HepG2 (cell line): ENCODE results near the gene TNFRSF11A. TPM values are rescaled to one million over a fixed set of nuclear protein-coding genes. Genes with fewer than 3 reads are reported as not detected.

Experiments used
- ATAC-seq: fragments of 200-7000 bp; cut with Tn5 transposase; 3 replicates; pipeline ENCODE4 v1.9.1; 2020; ENCODE audit warnings: mild to moderate bottlenecking, moderate library complexity
- BruUV-seq: library from RNA; stranded (reverse); fragments of 400-500 nt; replicated peaks from 2 replicates; lab custom pipeline; 2021; lab: Mats Ljungman, UMichigan
- CTCF ChIA-PET: fragments of 300-600 bp; formaldehyde crosslinking; extraction: SDS; loops from one replicate; lab custom pipeline; 2021; ENCODE audit warnings: low total read pairs, inconsistent platforms, low intra/inter-chr PET ratio; lab: Yijun Ruan, JAX
- POLR2A ChIA-PET: fragments of 350-600 bp; sonication (Branson Sonifier 250); formaldehyde crosslinking; loops from one replicate; lab custom pipeline; 2020; ENCODE audit warnings: antibody characterized with exemption, inconsistent platforms; lab: Yijun Ruan, JAX
- DNase-seq: peaks from one replicate; pipeline ENCODE4 v3.0.0-alpha.2; 2015; ENCODE audit warnings: low spot score
- FAIRE-seq: peaks from 3 replicates; lab custom pipeline; 2011; peaks lifted over from hg19 to GRCh38; lab: Jason Lieb, UNC
- H2AFZ ChIP-seq: one replicate; pipeline ENCODE4 v1.6.1; 2011; ENCODE audit warnings: low read length, inconsistent platforms
- H3K27ac ChIP-seq: fragments of 300-600 bp; 3 replicates; pipeline ENCODE4 v1.8.0; 2011; ENCODE audit warnings: mixed run types, mild to moderate bottlenecking, mixed read lengths, low read length, inconsistent platforms; ENCODE audit not compliant: insufficient read depth; ENCODE audit errors: extremely low read length
- H3K27me3 ChIP-seq, 2 experiments: fragments of 200-600 bp in 1 of 2; 2 replicates in 1 of 2; 3 replicates in 1 of 2; pipeline versions ENCODE4 v1.6.0 to v1.8.0; 2011; ENCODE audit warnings: low read length in 2 of 2, mild to moderate bottlenecking in 2 of 2, moderate library complexity in 2 of 2, inconsistent platforms in 1 of 2; ENCODE audit not compliant: insufficient read depth in 2 of 2, control insufficient read depth in 1 of 2
- H3K36me3 ChIP-seq, 2 experiments: fragments of 200-600 bp in 1 of 2; replicated peaks in 1 of 2; 2 replicates in 1 of 2; 3 replicates in 1 of 2; pipeline versions ENCODE4 v1.5.1 to v1.8.0; 2011; ENCODE audit warnings: low read length in 2 of 2, inconsistent platforms in 1 of 2; ENCODE audit not compliant: insufficient read depth in 2 of 2, control insufficient read depth in 1 of 2
- H3K4me1 ChIP-seq: 2 replicates; pipeline ENCODE4 v1.5.1; 2012; ENCODE audit warnings: low read length, inconsistent platforms; ENCODE audit not compliant: insufficient read depth
- H3K4me2 ChIP-seq: 2 replicates; pipeline ENCODE4 v1.6.0; 2011; ENCODE audit warnings: low read depth, low read length, inconsistent platforms
- H3K4me3 ChIP-seq, 3 experiments: fragments of 200-600 bp in 1 of 3; sonication (generic), shearing (Covaris generic) in 1 of 3; replicated peaks in 1 of 3; 2 replicates each; pipeline ENCODE4 v1.5.1; 2011 to 2016; ENCODE audit warnings: low read length in 3 of 3, inconsistent platforms in 2 of 3, low read depth in 2 of 3, mild to moderate bottlenecking in 2 of 3, control low read depth in 1 of 3, mixed read lengths in 1 of 3; ENCODE audit not compliant: insufficient read depth in 1 of 3
- H3K79me2 ChIP-seq: one replicate; pipeline ENCODE4 v1.6.1; 2011; ENCODE audit warnings: low read length, inconsistent platforms; ENCODE audit not compliant: insufficient read depth
- H3K9ac ChIP-seq: 2 replicates; pipeline ENCODE4 v1.6.0; 2011; ENCODE audit warnings: mild to moderate bottlenecking, low read depth, low read length, inconsistent platforms; ENCODE audit not compliant: insufficient read depth
- H3K9me3 ChIP-seq: 2 replicates; pipeline ENCODE4 v1.5.1; 2012; ENCODE audit warnings: mild to moderate bottlenecking, low read length
- H4K20me1 ChIP-seq: 2 replicates; pipeline ENCODE4 v1.6.0; 2011; ENCODE audit warnings: inconsistent platforms, mild to moderate bottlenecking, low read length, moderate library complexity; ENCODE audit not compliant: insufficient read depth
- ATM ChIP-seq: fragments of 450-650 bp; IDR thresholded peaks from 2 replicates; pipeline ENCODE4 v1.7.1; 2017; ENCODE audit warnings: mild to moderate bottlenecking, borderline replicate concordance
- DPF2 ChIP-seq: sonication (generic); formaldehyde crosslinking; IDR thresholded peaks from 2 replicates; pipeline ENCODE4 v1.4.0; 2020; ENCODE audit warnings: mild to moderate bottlenecking, low read depth, missing genetic modification reagents, borderline replicate concordance
- FLYWCH1 ChIP-seq: sonication (generic); formaldehyde crosslinking; IDR thresholded peaks from 2 replicates; pipeline ENCODE4 v1.8.1; 2023; ENCODE audit warnings: mild to moderate bottlenecking, missing genetic modification reagents
- MBD4 ChIP-seq: IDR thresholded peaks from 2 replicates; pipeline ENCODE4 v1.6.1; 2012; ENCODE audit warnings: low read length, inconsistent platforms, borderline replicate concordance
- RFX1 ChIP-seq: fragments of 450-650 bp; IDR thresholded peaks from 2 replicates; pipeline ENCODE4 v1.6.1; 2017
- TAF1 ChIP-seq: sonication (generic); formaldehyde crosslinking; IDR thresholded peaks from 2 replicates; pipeline ENCODE4 v1.4.0; 2020; ENCODE audit warnings: missing genetic modification reagents
- ZMYM4 ChIP-seq: sonication (generic); formaldehyde crosslinking; IDR thresholded peaks from 2 replicates; pipeline ENCODE4 v1.8.1; 2023; ENCODE audit warnings: mild to moderate bottlenecking, missing genetic modification reagents
- ZNF550 ChIP-seq: sonication (generic); formaldehyde crosslinking; IDR thresholded peaks from 2 replicates; pipeline ENCODE4 v1.4.0; 2020; ENCODE audit warnings: mild to moderate bottlenecking, missing genetic modification reagents, borderline replicate concordance
- ZNF75D ChIP-seq: sonication (generic); formaldehyde crosslinking; IDR thresholded peaks from 2 replicates; pipeline ENCODE4 v1.8.1; 2023; ENCODE audit warnings: missing genetic modification reagents, mild to moderate bottlenecking, borderline replicate concordance
- ZNF792 ChIP-seq: IDR thresholded peaks from 2 replicates; pipeline ENCODE4 v1.6.1; 2016
- WGBS: methylation state at CpG from one replicate; pipeline ENCODE4 v1.1.6; 2017; ENCODE audit warnings: low lambda C conversion rate; 5-methylcytosine and 5-hydroxymethylcytosine counted together
- in situ Hi-C: cut with HindIII; loops from 2 replicates; pipeline ENCODE4 v1.10.0; 2017; ENCODE audit warnings: low pct_unique_long_range_greater_than_20kb; ENCODE audit not compliant: extremely low pct_ligation_motif_present
- intact Hi-C: fragments of 100-400 bp; cut with micrococcal nuclease; formaldehyde crosslinking; loops from one replicate; pipeline ENCODE4 v1.10.0; 2022; ENCODE audit not compliant: unreplicated experiment
- polyA plus RNA-seq, 8 experiments: library from polyadenylated mRNA; depleted of rRNA in 3 of 8; stranded (reverse) in 7 of 8; unstranded in 1 of 8; fragments of >200 nt; fragmentation: Illumina TruSeq in 4 of 8; extraction: Trizol in 4 of 8; gene quantifications; 2 replicates each; pipeline versions ENCODE4 v1.2.1 to v1.2.3, GENCODE V29; 2011 to 2016; ENCODE audit warnings: low read depth in 4 of 8, missing spikeins in 1 of 8, mixed read lengths in 1 of 8; ENCODE audit not compliant: insufficient read depth in 1 of 8
- total RNA-seq, 5 experiments: library from RNA; depleted of rRNA; stranded (reverse); fragments of >200 nt; fragmentation: Illumina TruSeq; extraction: Trizol; gene quantifications; 2 replicates each; pipeline ENCODE4 v1.2.3, GENCODE V29; 2016; ENCODE audit warnings: low read depth in 1 of 5
- TF ChIP-seq, protein P1 (sequence below): IDR thresholded peaks from 2 replicates; pipeline ENCODE4 v1.6.1; 2016; ENCODE audit warnings: low read depth, borderline replicate concordance
- TF ChIP-seq, protein P2 (sequence below): IDR thresholded peaks from 2 replicates; pipeline ENCODE4 v1.6.1; 2016; ENCODE audit warnings: missing compliant biosample characterization, missing genetic modification reagents, borderline replicate concordance
- TF ChIP-seq, protein P3 (sequence below): sonication (generic); formaldehyde crosslinking; IDR thresholded peaks from 2 replicates; pipeline ENCODE4 v1.4.0; 2020; ENCODE audit warnings: missing genetic modification reagents
- TF ChIP-seq, protein P4 (sequence below): sonication (generic); formaldehyde crosslinking; IDR thresholded peaks from 2 replicates; pipeline ENCODE4 v1.5.0; 2020; ENCODE audit warnings: missing genetic modification reagents, mild to moderate bottlenecking, borderline replicate concordance

TNFRSF11A gene
- total and polyA plus RNA-seq, 2 of the 13 experiments (the other 11 are each of a cell fraction or from before 2014, with no cell fraction given), result 4.6 to 6.4 TPM

DNA sequence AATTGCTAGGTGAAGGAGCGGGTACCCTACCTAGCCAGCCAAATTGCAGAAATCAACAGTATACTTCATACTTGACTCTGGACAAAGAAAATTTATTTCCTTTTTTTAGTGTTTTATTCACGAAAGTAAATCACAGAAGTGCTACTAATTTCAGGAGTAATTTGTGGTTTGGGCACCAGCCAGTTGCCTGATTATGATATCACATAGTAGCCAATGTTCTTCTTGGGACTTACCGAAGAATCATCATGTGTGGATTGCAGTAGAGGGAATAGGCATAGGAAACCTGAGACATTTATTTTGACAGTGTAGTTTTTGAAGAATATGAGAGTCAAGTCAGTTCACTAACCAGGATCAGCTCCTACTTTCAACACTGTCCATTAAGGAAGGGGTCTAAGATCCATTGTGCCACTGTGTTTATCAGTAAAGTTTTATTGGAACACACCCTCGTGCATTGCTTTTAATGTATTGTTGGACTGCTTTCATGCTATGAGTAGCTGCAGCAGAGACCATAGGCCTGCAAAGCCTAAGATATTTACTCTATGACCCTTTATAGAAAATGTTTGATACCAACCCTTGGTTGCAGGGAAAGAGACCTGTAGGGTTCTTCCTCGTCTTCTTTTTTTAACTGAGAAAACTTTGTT, 32.1 kb downstream of the TNFRSF11A start:
- intact Hi-C loops, result no loop called here
- 87% methylated on average over 5 of the region's 5 CpGs for WGBS
- H3K4me3 ChIP-seq, result no peak overlapping the region
- H2AFZ ChIP-seq, result no peak overlapping the region
- DNase-seq (no peak), FAIRE-seq (no peak)
- in situ Hi-C loops, result no loop called here
- H3K79me2 ChIP-seq, result no peaks in the 10 kb centered on the region
- H3K9me3 ChIP-seq, result no peaks in the 10 kb centered on the region
- no peak for TF ChIP-seq ATM
- TF ChIP-seq ZNF550 (CRISPR knock-in tag), result no peak
- no peak for TF ChIP-seq ZNF75D (CRISPR knock-in tag)
- no peak for TF ChIP-seq RFX1
- no peak for TF ChIP-seq TAF1 (CRISPR knock-in tag)
- TF ChIP-seq FLYWCH1 (CRISPR knock-in tag), result no peak
- TF ChIP-seq DPF2 (CRISPR knock-in tag), result no peak
- TF ChIP-seq ZNF792 (CRISPR knock-in tag), result no peak
- no peak for TF ChIP-seq ZMYM4 (CRISPR knock-in tag)
- TF ChIP-seq, protein P1, sequence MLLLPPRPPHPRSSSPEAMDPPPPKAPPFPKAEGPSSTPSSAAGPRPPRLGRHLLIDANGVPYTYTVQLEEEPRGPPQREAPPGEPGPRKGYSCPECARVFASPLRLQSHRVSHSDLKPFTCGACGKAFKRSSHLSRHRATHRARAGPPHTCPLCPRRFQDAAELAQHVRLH (CRISPR knock-in tag), result no peak
- TF ChIP-seq, protein P2, sequence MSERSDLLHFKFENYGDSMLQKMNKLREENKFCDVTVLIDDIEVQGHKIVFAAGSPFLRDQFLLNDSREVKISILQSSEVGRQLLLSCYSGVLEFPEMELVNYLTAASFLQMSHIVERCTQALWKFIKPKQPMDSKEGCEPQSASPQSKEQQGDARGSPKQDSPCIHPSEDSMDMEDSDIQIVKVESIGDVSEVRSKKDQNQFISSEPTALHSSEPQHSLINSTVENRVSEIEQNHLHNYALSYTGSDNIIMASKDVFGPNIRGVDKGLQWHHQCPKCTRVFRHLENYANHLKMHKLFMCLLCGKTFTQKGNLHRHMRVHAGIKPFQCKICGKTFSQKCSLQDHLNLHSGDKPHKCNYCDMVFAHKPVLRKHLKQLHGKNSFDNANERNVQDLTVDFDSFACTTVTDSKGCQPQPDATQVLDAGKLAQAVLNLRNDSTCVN (CRISPR knock-in tag), result no peak
- TF ChIP-seq, protein P3, sequence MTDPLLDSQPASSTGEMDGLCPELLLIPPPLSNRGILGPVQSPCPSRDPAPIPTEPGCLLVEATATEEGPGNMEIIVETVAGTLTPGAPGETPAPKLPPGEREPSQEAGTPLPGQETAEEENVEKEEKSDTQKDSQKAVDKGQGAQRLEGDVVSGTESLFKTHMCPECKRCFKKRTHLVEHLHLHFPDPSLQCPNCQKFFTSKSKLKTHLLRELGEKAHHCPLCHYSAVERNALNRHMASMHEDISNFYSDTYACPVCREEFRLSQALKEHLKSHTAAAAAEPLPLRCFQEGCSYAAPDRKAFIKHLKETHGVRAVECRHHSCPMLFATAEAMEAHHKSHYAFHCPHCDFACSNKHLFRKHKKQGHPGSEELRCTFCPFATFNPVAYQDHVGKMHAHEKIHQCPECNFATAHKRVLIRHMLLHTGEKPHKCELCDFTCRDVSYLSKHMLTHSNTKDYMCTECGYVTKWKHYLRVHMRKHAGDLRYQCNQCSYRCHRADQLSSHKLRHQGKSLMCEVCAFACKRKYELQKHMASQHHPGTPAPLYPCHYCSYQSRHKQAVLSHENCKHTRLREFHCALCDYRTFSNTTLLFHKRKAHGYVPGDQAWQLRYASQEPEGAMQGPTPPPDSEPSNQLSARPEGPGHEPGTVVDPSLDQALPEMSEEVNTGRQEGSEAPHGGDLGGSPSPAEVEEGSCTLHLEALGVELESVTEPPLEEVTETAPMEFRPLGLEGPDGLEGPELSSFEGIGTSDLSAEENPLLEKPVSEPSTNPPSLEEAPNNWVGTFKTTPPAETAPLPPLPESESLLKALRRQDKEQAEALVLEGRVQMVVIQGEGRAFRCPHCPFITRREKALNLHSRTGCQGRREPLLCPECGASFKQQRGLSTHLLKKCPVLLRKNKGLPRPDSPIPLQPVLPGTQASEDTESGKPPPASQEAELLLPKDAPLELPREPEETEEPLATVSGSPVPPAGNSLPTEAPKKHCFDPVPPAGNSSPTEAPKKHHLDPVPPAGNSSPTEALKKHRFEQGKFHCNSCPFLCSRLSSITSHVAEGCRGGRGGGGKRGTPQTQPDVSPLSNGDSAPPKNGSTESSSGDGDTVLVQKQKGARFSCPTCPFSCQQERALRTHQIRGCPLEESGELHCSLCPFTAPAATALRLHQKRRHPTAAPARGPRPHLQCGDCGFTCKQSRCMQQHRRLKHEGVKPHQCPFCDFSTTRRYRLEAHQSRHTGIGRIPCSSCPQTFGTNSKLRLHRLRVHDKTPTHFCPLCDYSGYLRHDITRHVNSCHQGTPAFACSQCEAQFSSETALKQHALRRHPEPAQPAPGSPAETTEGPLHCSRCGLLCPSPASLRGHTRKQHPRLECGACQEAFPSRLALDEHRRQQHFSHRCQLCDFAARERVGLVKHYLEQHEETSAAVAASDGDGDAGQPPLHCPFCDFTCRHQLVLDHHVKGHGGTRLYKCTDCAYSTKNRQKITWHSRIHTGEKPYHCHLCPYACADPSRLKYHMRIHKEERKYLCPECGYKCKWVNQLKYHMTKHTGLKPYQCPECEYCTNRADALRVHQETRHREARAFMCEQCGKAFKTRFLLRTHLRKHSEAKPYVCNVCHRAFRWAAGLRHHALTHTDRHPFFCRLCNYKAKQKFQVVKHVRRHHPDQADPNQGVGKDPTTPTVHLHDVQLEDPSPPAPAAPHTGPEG (CRISPR knock-in tag), result no peak
- TF ChIP-seq, protein P4, sequence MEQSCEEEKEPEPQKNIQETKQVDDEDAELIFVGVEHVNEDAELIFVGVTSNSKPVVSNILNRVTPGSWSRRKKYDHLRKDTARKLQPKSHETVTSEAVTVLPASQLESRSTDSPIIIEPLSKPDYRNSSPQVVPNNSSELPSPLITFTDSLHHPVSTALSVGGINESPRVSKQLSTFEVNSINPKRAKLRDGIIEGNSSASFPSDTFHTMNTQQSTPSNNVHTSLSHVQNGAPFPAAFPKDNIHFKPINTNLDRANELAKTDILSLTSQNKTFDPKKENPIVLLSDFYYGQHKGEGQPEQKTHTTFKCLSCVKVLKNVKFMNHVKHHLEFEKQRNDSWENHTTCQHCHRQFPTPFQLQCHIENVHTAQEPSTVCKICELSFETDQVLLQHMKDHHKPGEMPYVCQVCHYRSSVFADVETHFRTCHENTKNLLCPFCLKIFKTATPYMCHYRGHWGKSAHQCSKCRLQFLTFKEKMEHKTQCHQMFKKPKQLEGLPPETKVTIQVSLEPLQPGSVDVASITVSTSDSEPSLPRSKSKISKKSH, result no peak
- no peak for TF ChIP-seq MBD4
- TF ChIP-seq, all 625 proteins: peak for 0
- Histone ChIP-seq H3K4me1 (peaks cover 13% of the 10 kb centered on the region), H3K36me3 (peaks cover 0 to 17% of the 10 kb centered on the region in 2 experiments; a peak in 1 of 5 replicates), H3K9ac (no peak overlapping the region), H3K27me3 (no peaks in the 10 kb centered on the region), H4K20me1 (no peaks in the 10 kb centered on the region), H3K27ac (no peak overlapping the region), H3K4me2 (no peak overlapping the region)
- no TSS peak for BruUV-seq
- ChIA-PET POLR2A (no interaction called here), CTCF (no interaction called here)
- no peak for ATAC-seq
